Uterus (tissue), 4 donors: ENCODE data around the gene FN1. TPM values are rescaled to one million over a fixed set of nuclear protein-coding genes. Genes with fewer than 3 reads are reported as not detected.

ENCODE experiments used
- DNase-seq, 2 donors: peaks; one replicate each; pipeline ENCODE4 v3.0.0-alpha.2; 2019 to 2020
- H3K27ac ChIP-seq, 2 donors: fragments of 200-600 bp; sonication (generic); 1 replicate in 1 of 2; 2 replicates in 1 of 2; pipeline ENCODE4 v1.5.1; 2016 to 2018
- H3K27me3 ChIP-seq, 2 donors: fragments of 200-600 bp; sonication (generic); one replicate each; pipeline ENCODE4 v1.5.1; 2018 to 2019; ENCODE audit warnings: control low read depth in 1 of 2
- H3K36me3 ChIP-seq, 2 donors: fragments of 200-600 bp; sonication (generic); one replicate each; pipeline ENCODE4 v1.5.1; 2019; ENCODE audit warnings: control low read depth in 1 of 2
- H3K4me1 ChIP-seq, 2 donors: fragments of 200-600 bp; sonication (generic); one replicate each; pipeline ENCODE4 v1.5.1; 2018 to 2019; ENCODE audit warnings: control low read depth in 1 of 2
- H3K4me3 ChIP-seq, 2 donors: fragments of 200-600 bp; sonication (generic); 1 replicate in 1 of 2; 2 replicates in 1 of 2; pipeline ENCODE4 v1.5.1; 2018 to 2019; ENCODE audit warnings: mild to moderate bottlenecking in 1 of 2
- H3K9me3 ChIP-seq, 2 donors: fragments of 200-600 bp; sonication (generic); one replicate each; pipeline ENCODE4 v1.5.1; 2019; ENCODE audit warnings: control low read depth in 1 of 2
- CTCF ChIP-seq, 4 experiments: fragments of 200-600 bp in 2 of 4; fragments of 450-650 bp in 2 of 4; sonication (generic) in 2 of 4; IDR thresholded peaks; one replicate each; pipeline ENCODE4 v1.5.1; 2016 to 2019; ENCODE audit warnings: antibody characterized with exemption in 4 of 4, mild to moderate bottlenecking in 2 of 4, moderate library complexity in 1 of 4
- POLR2A ChIP-seq, 2 donors: fragments of 450-650 bp; IDR thresholded peaks; one replicate each; pipeline ENCODE4 v1.6.1; 2016; ENCODE audit warnings: antibody characterized with exemption in 2 of 2, mild to moderate bottlenecking in 1 of 2, moderate library complexity in 1 of 2
- intact Hi-C: fragments of 100-400 bp; cut with DNase I; formaldehyde crosslinking; loops from one replicate; pipeline ENCODE4 v1.15.1; 2023; ENCODE audit warnings: low total_unique reads
- total RNA-seq, 4 donors: library from RNA; depleted of rRNA in 3 of 4; stranded (reverse); fragments of >200 nt in 3 of 4; gene quantifications; one replicate each; pipeline versions ENCODE4 v1.1.0 to v1.2.4, GENCODE V29; 2014 to 2023
- donor health status: DM: yes; HTN: yes; CAD: no.

FN1 gene
- total RNA-seq, 4 donors from 2014 or later: 218 to 1,074 (median 261) TPM

- TF ChIP-seq CTCF (IDR thresholded peaks at IDR 0.05): no peak
- TF ChIP-seq POLR2A (IDR thresholded peaks at IDR 0.05): no peak
Observed at GRCh38 chr2:215428060-215428910, 7.6 kb downstream of the FN1 start.

GRCh38 chr2:215427585-215427984, 8.3 kb downstream of the FN1 start:
- Histone ChIP-seq H3K4me1 (no peaks in the 10 kb centered on the region), H3K27ac (no peak overlapping the region)
- intact Hi-C loops: no loop called here

More at GRCh38 chr2:215428060-215428910, 7.6 kb downstream of the FN1 start:
- no peaks in the 10 kb centered on the region for H3K4me1 ChIP-seq
- no peaks in the 10 kb centered on the region for H3K36me3 ChIP-seq
- H3K4me3 ChIP-seq: no peak overlapping the region
- DNase-seq: no peak
- intact Hi-C loops: no loop called here
- no peaks in the 10 kb centered on the region for H3K9me3 ChIP-seq
- H3K27me3 ChIP-seq: no peaks in the 10 kb centered on the region
- no peak overlapping the region for H3K27ac ChIP-seq

GRCh38 chr2:215425021-215425782, 10.7 kb downstream of the FN1 start:
- TF ChIP-seq CTCF (IDR thresholded peaks at IDR 0.05) (no peak), POLR2A (IDR thresholded peaks at IDR 0.05) (no peak)
- DNase-seq: no peak
- Histone ChIP-seq H3K27me3 (no peaks in the 10 kb centered on the region), H3K4me1 (no peaks in the 10 kb centered on the region), H3K9me3 (no peaks in the 10 kb centered on the region), H3K27ac (no peak overlapping the region), H3K36me3 (no peaks in the 10 kb centered on the region), H3K4me3 (no peak overlapping the region)
- intact Hi-C loops: no loop called here

More at GRCh38 chr2:215427585-215427984, 8.3 kb downstream of the FN1 start:
- Histone ChIP-seq H3K9me3 (no peaks in the 10 kb centered on the region), H3K27me3 (no peaks in the 10 kb centered on the region), H3K4me3 (no peak overlapping the region), H3K36me3 (no peaks in the 10 kb centered on the region)
- DNase-seq: no peak
- TF ChIP-seq POLR2A (IDR thresholded peaks at IDR 0.05): no peak
- TF ChIP-seq CTCF (IDR thresholded peaks at IDR 0.05): no peak

- no peaks in the 10 kb centered on the region for H3K9me3 ChIP-seq
- no peaks in the 10 kb centered on the region for H3K4me1 ChIP-seq
- H3K27me3 ChIP-seq: no peaks in the 10 kb centered on the region
- H3K36me3 ChIP-seq: no peaks in the 10 kb centered on the region
- DNase-seq: no peak
- H3K27ac ChIP-seq: no peak overlapping the region
- intact Hi-C loops: no loop called here
- no peak overlapping the region for H3K4me3 ChIP-seq
- TF ChIP-seq POLR2A (IDR thresholded peaks at IDR 0.05): no peak
Observed at GRCh38 chr2:215423928-215424540, 11.8 kb downstream of the FN1 start.

GRCh38 chr2:215423234-215423633, 12.6 kb downstream of the FN1 start:
- intact Hi-C loops: no loop called here
- H3K27ac ChIP-seq: no peak overlapping the region

More at GRCh38 chr2:215423234-215423633, 12.6 kb downstream of the FN1 start:
- H3K27me3 ChIP-seq: no peaks in the 10 kb centered on the region
- DNase-seq: no peak
- H3K4me1 ChIP-seq: no peaks in the 10 kb centered on the region
- no peak overlapping the region for H3K4me3 ChIP-seq
- TF ChIP-seq POLR2A (IDR thresholded peaks at IDR 0.05) (no peak), CTCF (IDR thresholded peaks at IDR 0.05) (no peak)
- H3K36me3 ChIP-seq: no peaks in the 10 kb centered on the region
- H3K9me3 ChIP-seq: no peaks in the 10 kb centered on the region
